Measurements from ENCODE around the gene MIB2. TPM values are rescaled to one million over a fixed set of nuclear protein-coding genes. Genes with fewer than 3 reads are reported as not detected.
A peak's percentile ranks its signal among the peaks of the same experiment; 100 is the strongest.

The MIB2 gene
- total RNA-seq, 1 donor from 2014 or later: 108 TPM

GRCh38 chr1:1604374-1605033 is 10.8 kb upstream of the MIB2 start:
- no peak for TF ChIP-seq CTCF (IDR thresholded peaks at IDR 0.05)
- Mint-ChIP-seq H3K9me3 (ENCODE audit: unreplicated experiment) (no peaks in the 10 kb centered on the region), H3K4me3 (ENCODE audit: unreplicated experiment) (no peak overlapping the region), H3K4me1 (ENCODE audit: unreplicated experiment) (no peaks in the 10 kb centered on the region), H3K36me3 (ENCODE audit: unreplicated experiment) (no peaks in the 10 kb centered on the region), H3K27me3 (ENCODE audit: unreplicated experiment) (no peaks in the 10 kb centered on the region), H3K27ac (ENCODE audit: unreplicated experiment) (no peak overlapping the region)
- DNase-seq (ENCODE audit: extremely low spot score, unreplicated experiment): peak; percentile 80

- H3K36me3 Mint-ChIP-seq (ENCODE audit: unreplicated experiment): no peaks in the 10 kb centered on the region
- DNase-seq (ENCODE audit: extremely low spot score, unreplicated experiment): no peak
- H3K27ac Mint-ChIP-seq (ENCODE audit: unreplicated experiment): no peak overlapping the region
- H3K4me3 Mint-ChIP-seq (ENCODE audit: unreplicated experiment): no peak overlapping the region
- H3K4me1 Mint-ChIP-seq (ENCODE audit: unreplicated experiment): no peaks in the 10 kb centered on the region
- no peaks in the 10 kb centered on the region for H3K27me3 Mint-ChIP-seq (ENCODE audit: unreplicated experiment)
- TF ChIP-seq CTCF (IDR thresholded peaks at IDR 0.05): no peak
- H3K9me3 Mint-ChIP-seq (ENCODE audit: unreplicated experiment): no peaks in the 10 kb centered on the region
Measured at GRCh38 chr1:1605034-1605591, 10.2 kb upstream of the MIB2 start.

- Mint-ChIP-seq H3K4me3 (ENCODE audit: unreplicated experiment) (no peak overlapping the region), H3K27ac (ENCODE audit: unreplicated experiment) (no peak overlapping the region), H3K4me1 (ENCODE audit: unreplicated experiment) (no peaks in the 10 kb centered on the region), H3K27me3 (ENCODE audit: unreplicated experiment) (no peaks in the 10 kb centered on the region), H3K9me3 (ENCODE audit: unreplicated experiment) (no peaks in the 10 kb centered on the region), H3K36me3 (ENCODE audit: unreplicated experiment) (no peaks in the 10 kb centered on the region)
- DNase-seq (ENCODE audit: extremely low spot score, unreplicated experiment): no peak
- no peak for TF ChIP-seq CTCF (IDR thresholded peaks at IDR 0.05)
Measured at GRCh38 chr1:1605724-1606123, 9.6 kb upstream of the MIB2 start.

- H3K27me3 Mint-ChIP-seq (ENCODE audit: unreplicated experiment): no peaks in the 10 kb centered on the region
- H3K27ac Mint-ChIP-seq (ENCODE audit: unreplicated experiment): no peak overlapping the region
- H3K36me3 Mint-ChIP-seq (ENCODE audit: unreplicated experiment): no peaks in the 10 kb centered on the region
- TF ChIP-seq CTCF (IDR thresholded peaks at IDR 0.05): no peak
- no peaks in the 10 kb centered on the region for H3K4me1 Mint-ChIP-seq (ENCODE audit: unreplicated experiment)
- H3K4me3 Mint-ChIP-seq (ENCODE audit: unreplicated experiment): no peak overlapping the region
- H3K9me3 Mint-ChIP-seq (ENCODE audit: unreplicated experiment): no peaks in the 10 kb centered on the region
- DNase-seq (ENCODE audit: extremely low spot score, unreplicated experiment): no peak
Measured at GRCh38 chr1:1606232-1606631, 9.1 kb upstream of the MIB2 start.

GRCh38 chr1:1609822-1610485 is 5.3 kb upstream of the MIB2 start:
- no peaks in the 10 kb centered on the region for H3K9me3 Mint-ChIP-seq (ENCODE audit: unreplicated experiment)
- H3K36me3 Mint-ChIP-seq (ENCODE audit: unreplicated experiment): peaks cover 3% of the 10 kb centered on the region
- no peak overlapping the region for H3K27ac Mint-ChIP-seq (ENCODE audit: unreplicated experiment)
- H3K4me3 Mint-ChIP-seq (ENCODE audit: unreplicated experiment): no peak overlapping the region
- no peak for DNase-seq (ENCODE audit: extremely low spot score, unreplicated experiment)
- TF ChIP-seq CTCF (IDR thresholded peaks at IDR 0.05): no peak
- peaks cover 19% of the 10 kb centered on the region for H3K4me1 Mint-ChIP-seq (ENCODE audit: unreplicated experiment)
- no peaks in the 10 kb centered on the region for H3K27me3 Mint-ChIP-seq (ENCODE audit: unreplicated experiment)
